Fibroblast of lung (primary cell): ENCODE measurements around the gene AMBP. TPM values are rescaled to one million over a fixed set of nuclear protein-coding genes. Genes with fewer than 3 reads are reported as not detected.

Experiments used
- DNase-seq, 2 donors: peaks; one replicate each; pipeline versions ENCODE4 v3.0.0 to v3.0.0-alpha.2; 2010; ENCODE audit warnings: low read depth in 2 of 2
- H2AFZ ChIP-seq: 2 replicates; pipeline ENCODE4 v1.5.1; 2012; ENCODE audit warnings: low read length, control low read depth, inconsistent platforms
- H3K27ac ChIP-seq: 2 replicates; pipeline ENCODE4 v1.5.1; 2011; ENCODE audit warnings: low read length, control low read depth; ENCODE audit not compliant: insufficient read depth
- H3K27me3 ChIP-seq: 2 replicates; pipeline ENCODE4 v1.5.1; 2011; ENCODE audit warnings: mild to moderate bottlenecking, low read length; ENCODE audit not compliant: control insufficient read depth, insufficient read depth
- H3K36me3 ChIP-seq: 2 replicates; pipeline ENCODE4 v1.5.1; 2011; ENCODE audit warnings: low read length; ENCODE audit not compliant: control insufficient read depth, insufficient read depth
- H3K4me1 ChIP-seq: 2 replicates; pipeline ENCODE4 v1.5.1; 2011; ENCODE audit warnings: low read length; ENCODE audit not compliant: control insufficient read depth, insufficient read depth; ENCODE audit errors: extremely low read depth
- H3K4me2 ChIP-seq: 2 replicates; pipeline ENCODE4 v1.5.1; 2011; ENCODE audit warnings: low read length, control low read depth; ENCODE audit not compliant: insufficient read depth; ENCODE audit errors: extremely low read depth
- H3K4me3 ChIP-seq, 4 experiments: fragments of 200-600 bp in 1 of 4; sonication (generic) in 1 of 4; replicated peaks in 1 of 4; 2 replicates each; pipeline ENCODE4 v1.5.1; 2011 to 2016; ENCODE audit warnings: low read length in 4 of 4, low read depth in 3 of 4, mild to moderate bottlenecking in 3 of 4, control low read depth in 2 of 4, inconsistent platforms in 1 of 4, mixed read lengths in 1 of 4; ENCODE audit not compliant: insufficient read depth in 1 of 4; ENCODE audit errors: control extremely low read depth in 1 of 4
- H3K79me2 ChIP-seq: 2 replicates; pipeline ENCODE4 v1.5.1; 2012; ENCODE audit warnings: mild to moderate bottlenecking, low read length, inconsistent platforms; ENCODE audit not compliant: control insufficient read depth, insufficient read depth
- H3K9ac ChIP-seq: 2 replicates; pipeline ENCODE4 v1.5.1; 2011; ENCODE audit warnings: mild to moderate bottlenecking, low read length, control low read depth; ENCODE audit not compliant: insufficient read depth
- H3K9me3 ChIP-seq: 2 replicates; pipeline ENCODE4 v1.5.1; 2012; ENCODE audit warnings: low read depth, low read length; ENCODE audit not compliant: control insufficient read depth, insufficient read depth
- H4K20me1 ChIP-seq: 2 replicates; pipeline ENCODE4 v1.5.1; 2011; ENCODE audit warnings: low read length; ENCODE audit not compliant: control insufficient read depth, insufficient read depth; ENCODE audit errors: extremely low read depth
- EZH2 ChIP-seq: IDR thresholded peaks from 2 replicates; pipeline ENCODE4 v1.5.1; 2012; ENCODE audit warnings: low read length, control low read depth, mild to moderate bottlenecking; ENCODE audit errors: missing control alignments
- polyA plus RNA-seq, 2 donors: library from polyadenylated mRNA; depleted of rRNA in 1 of 2; stranded (reverse) in 1 of 2; unstranded in 1 of 2; fragments of >200 nt; gene quantifications; 2 replicates each; pipeline ENCODE4 v1.2.1, GENCODE V29; 2011 to 2012; ENCODE audit warnings: missing spikeins in 1 of 2
- total RNA-seq: library from RNA; depleted of rRNA; stranded (reverse); fragments of >200 nt; gene quantifications from 2 replicates; pipeline ENCODE4 v1.2.1, GENCODE V29; 2014
- TF ChIP-seq, protein P1 (sequence below), 2 donors: IDR thresholded peaks in 1 of 2; conservative IDR thresholded peaks in 1 of 2; 1 replicate in 1 of 2; 2 replicates in 1 of 2; pipeline ENCODE4 v1.5.1; 2011 to 2012; ENCODE audit warnings: low read length in 2 of 2, control low read depth in 1 of 2, inconsistent platforms in 1 of 2, low read depth in 1 of 2, mild to moderate bottlenecking in 1 of 2

AMBP gene
- total and polyA plus RNA-seq, 2 donors (not counting 1 experiment from before 2014, with no cell fraction given), result 0.07 to 0.17 TPM

DNA sequence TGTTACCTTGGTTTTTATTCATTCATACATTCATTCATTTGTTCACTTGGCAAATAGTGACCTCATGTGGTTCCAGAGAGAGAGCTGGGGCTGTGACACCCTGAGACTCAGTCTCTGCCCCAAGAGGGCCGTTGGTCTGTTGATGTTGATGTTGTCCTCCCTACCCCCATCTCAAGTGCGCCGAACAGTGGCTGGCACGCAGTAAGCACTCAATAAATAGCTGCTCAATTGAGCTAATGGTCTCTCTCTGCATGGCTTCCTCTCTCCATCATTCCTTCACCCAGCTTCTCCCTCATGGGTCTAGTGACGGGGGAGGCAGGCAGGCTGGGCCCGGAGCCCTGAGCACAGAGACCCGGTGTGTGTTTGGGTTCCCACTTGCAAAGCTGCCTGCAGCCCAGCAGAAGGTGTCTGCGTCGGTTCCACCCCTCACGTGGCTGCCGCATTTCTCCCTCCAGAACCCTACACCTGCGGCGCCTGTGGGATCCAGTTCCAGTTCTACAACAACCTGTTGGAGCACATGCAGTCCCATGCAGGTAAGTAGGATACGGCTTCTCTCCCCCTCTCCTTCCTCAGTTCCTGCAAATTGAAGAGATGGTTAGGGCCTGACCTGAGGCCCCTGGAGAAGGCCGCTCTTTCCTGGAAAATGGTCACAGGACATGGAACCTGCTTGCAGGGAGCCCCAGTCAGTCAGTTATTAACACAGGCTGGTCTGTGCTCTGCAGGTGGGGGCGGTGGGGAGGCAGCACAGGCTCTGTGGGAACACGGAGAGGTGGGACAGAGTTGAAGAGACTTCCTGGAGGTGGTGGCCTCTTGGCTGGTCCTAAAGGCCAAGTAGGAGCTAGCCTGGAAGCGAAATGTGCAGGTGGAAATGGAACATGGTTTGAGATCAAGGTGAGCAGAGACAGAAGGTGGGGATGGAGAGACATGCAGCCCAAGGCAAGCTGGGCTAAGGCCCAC lies 42.0 kb downstream of the AMBP start:
- no peaks in the 10 kb centered on the region for H4K20me1 ChIP-seq
- H3K9me3 ChIP-seq, result no peaks in the 10 kb centered on the region
- H3K27me3 ChIP-seq, result no peaks in the 10 kb centered on the region
- H3K36me3 ChIP-seq, result peaks cover 22% of the 10 kb centered on the region
- no peak overlapping the region for H3K9ac ChIP-seq
- no peak for DNase-seq
- H3K27ac ChIP-seq, result no peak overlapping the region
- no peak overlapping the region for H3K4me2 ChIP-seq
- no peak for TF ChIP-seq EZH2
- TF ChIP-seq, protein P1, sequence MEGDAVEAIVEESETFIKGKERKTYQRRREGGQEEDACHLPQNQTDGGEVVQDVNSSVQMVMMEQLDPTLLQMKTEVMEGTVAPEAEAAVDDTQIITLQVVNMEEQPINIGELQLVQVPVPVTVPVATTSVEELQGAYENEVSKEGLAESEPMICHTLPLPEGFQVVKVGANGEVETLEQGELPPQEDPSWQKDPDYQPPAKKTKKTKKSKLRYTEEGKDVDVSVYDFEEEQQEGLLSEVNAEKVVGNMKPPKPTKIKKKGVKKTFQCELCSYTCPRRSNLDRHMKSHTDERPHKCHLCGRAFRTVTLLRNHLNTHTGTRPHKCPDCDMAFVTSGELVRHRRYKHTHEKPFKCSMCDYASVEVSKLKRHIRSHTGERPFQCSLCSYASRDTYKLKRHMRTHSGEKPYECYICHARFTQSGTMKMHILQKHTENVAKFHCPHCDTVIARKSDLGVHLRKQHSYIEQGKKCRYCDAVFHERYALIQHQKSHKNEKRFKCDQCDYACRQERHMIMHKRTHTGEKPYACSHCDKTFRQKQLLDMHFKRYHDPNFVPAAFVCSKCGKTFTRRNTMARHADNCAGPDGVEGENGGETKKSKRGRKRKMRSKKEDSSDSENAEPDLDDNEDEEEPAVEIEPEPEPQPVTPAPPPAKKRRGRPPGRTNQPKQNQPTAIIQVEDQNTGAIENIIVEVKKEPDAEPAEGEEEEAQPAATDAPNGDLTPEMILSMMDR (conservative IDR thresholded peaks at IDR 0.05 in 1 of 2, IDR thresholded peaks at IDR 0.05 in 1 of 2; ENCODE audit: low read depth in 1 of 2, low read length in 2 of 2), result no peak
- H3K4me1 ChIP-seq, result no peaks in the 10 kb centered on the region
- H2AFZ ChIP-seq, result no peak overlapping the region
- no peaks in the 10 kb centered on the region for H3K79me2 ChIP-seq
- no peak overlapping the region for H3K4me3 ChIP-seq

DNA sequence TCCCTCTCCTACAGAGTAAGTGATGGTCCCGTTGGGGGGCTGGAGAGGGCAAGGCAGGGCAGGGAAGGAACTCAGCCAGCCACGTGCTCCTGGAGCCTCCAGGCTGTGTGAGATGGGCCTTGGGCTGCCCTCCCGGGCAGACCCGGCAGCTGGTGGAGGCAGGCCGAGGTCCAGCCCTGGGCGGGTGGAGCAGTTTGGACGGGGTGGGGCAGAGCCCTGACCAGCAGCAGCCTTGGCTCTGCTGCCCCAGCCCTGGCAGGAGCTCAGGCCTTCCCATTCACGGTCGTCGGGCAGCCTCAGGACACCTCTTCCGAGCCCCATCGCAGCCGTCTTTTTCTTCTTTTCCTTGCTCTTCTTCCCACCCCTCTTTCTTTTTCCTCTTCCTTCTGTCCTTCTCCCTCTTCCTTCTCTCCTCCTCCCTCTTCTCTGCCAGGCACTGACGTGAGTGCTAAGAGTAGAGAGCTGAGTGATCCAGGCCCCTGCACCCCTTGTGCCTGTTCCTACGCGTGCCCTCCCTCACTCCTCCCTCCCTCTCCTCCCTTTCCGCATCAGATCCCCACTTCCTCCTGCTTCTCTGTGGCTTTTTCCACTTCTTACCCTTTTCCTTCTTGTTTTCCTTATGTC lies 42.8 kb downstream of the AMBP start:
- no peak overlapping the region for H2AFZ ChIP-seq
- no peak overlapping the region for H3K4me2 ChIP-seq
- DNase-seq, result no peak
- H3K4me3 ChIP-seq, result no peak overlapping the region
- no peak for TF ChIP-seq EZH2
- TF ChIP-seq, protein P1 (conservative IDR thresholded peaks at IDR 0.05 in 1 of 2, IDR thresholded peaks at IDR 0.05 in 1 of 2; ENCODE audit: low read depth in 1 of 2, low read length in 2 of 2), result no peak
- no peak overlapping the region for H3K9ac ChIP-seq
- no peaks in the 10 kb centered on the region for H3K9me3 ChIP-seq
- H3K27ac ChIP-seq, result no peak overlapping the region
- peaks cover 24% of the 10 kb centered on the region for H3K36me3 ChIP-seq
- H3K27me3 ChIP-seq, result no peaks in the 10 kb centered on the region
- H3K4me1 ChIP-seq, result no peaks in the 10 kb centered on the region
- H4K20me1 ChIP-seq, result no peaks in the 10 kb centered on the region
- H3K79me2 ChIP-seq, result no peaks in the 10 kb centered on the region

DNA sequence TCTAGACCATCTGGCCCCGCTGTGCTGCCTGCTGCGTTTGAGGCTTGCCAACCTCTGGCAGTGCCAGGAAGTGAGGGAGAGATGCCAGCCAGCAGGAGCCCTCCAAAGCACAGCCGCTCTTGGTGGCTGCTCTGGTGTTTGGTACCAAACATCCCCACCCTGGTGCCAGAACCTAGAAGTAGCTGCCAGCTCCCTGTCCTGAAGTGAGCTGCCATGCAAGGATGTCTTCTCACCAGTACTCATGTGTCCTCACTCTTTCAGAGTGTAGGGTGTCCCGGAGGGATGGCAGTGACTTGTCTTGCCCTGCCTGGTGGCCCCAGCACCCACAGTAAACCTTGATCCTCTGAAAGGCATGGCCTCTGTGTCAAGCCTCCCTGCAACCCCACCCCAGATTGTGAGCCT lies 43.4 kb downstream of the AMBP start:
- H2AFZ ChIP-seq, result no peak overlapping the region
- H3K27ac ChIP-seq, result no peak overlapping the region
- no peaks in the 10 kb centered on the region for H3K4me1 ChIP-seq
- no peak overlapping the region for H3K9ac ChIP-seq
- TF ChIP-seq, protein P1 (conservative IDR thresholded peaks at IDR 0.05 in 1 of 2, IDR thresholded peaks at IDR 0.05 in 1 of 2; ENCODE audit: low read depth in 1 of 2, low read length in 2 of 2), result no peak
- no peaks in the 10 kb centered on the region for H3K9me3 ChIP-seq
- H3K4me3 ChIP-seq, result no peak overlapping the region
- H3K4me2 ChIP-seq, result no peak overlapping the region
- no peak for DNase-seq
- H3K79me2 ChIP-seq, result no peaks in the 10 kb centered on the region
- no peaks in the 10 kb centered on the region for H3K27me3 ChIP-seq
- no peaks in the 10 kb centered on the region for H4K20me1 ChIP-seq
- peaks cover 23% of the 10 kb centered on the region for H3K36me3 ChIP-seq
